Esophagus (tissue), 2 donors: ENCODE measurements around the gene TMEM192. TPM values are rescaled to one million over a fixed set of nuclear protein-coding genes. Genes with fewer than 3 reads are reported as not detected.
"Not testable (repeated sequence)": the region's sequence is repeated elsewhere in the genome, so short reads cannot be mapped to it uniquely, and the experiment has no call there.

Experiments used
- H3K27ac ChIP-seq, 2 donors: one replicate each; pipeline ENCODE4 v1.5.1; 2013; ENCODE audit warnings: low read depth in 2 of 2, mild to moderate bottlenecking in 2 of 2, inconsistent platforms in 1 of 2, low read length in 1 of 2, moderate library complexity in 1 of 2
- H3K27me3 ChIP-seq, 2 donors: one replicate each; pipeline ENCODE4 v1.6.1; 2013; ENCODE audit warnings: low read length in 2 of 2, control low read depth in 1 of 2, mild to moderate bottlenecking in 1 of 2; ENCODE audit not compliant: insufficient read depth in 2 of 2, control insufficient read depth in 1 of 2
- H3K36me3 ChIP-seq, 2 donors: one replicate each; pipeline ENCODE4 v1.6.1; 2013; ENCODE audit warnings: low read length in 1 of 2; ENCODE audit not compliant: control insufficient read depth in 2 of 2, insufficient read depth in 2 of 2
- H3K4me1 ChIP-seq, 2 donors: one replicate each; pipeline ENCODE4 v1.6.1; 2013; ENCODE audit warnings: low read length in 1 of 2; ENCODE audit not compliant: control insufficient read depth in 2 of 2, insufficient read depth in 2 of 2
- H3K4me3 ChIP-seq, 2 donors: one replicate each; pipeline ENCODE4 v1.5.1; 2013; ENCODE audit warnings: low read length in 2 of 2, mild to moderate bottlenecking in 2 of 2, low read depth in 1 of 2, moderate library complexity in 1 of 2
- H3K9me3 ChIP-seq, 2 donors: one replicate each; pipeline ENCODE4 v1.6.1; 2013; ENCODE audit warnings: mild to moderate bottlenecking in 2 of 2, low read depth in 1 of 2, low read length in 1 of 2, moderate library complexity in 1 of 2; ENCODE audit not compliant: control insufficient read depth in 2 of 2, insufficient read depth in 1 of 2
- WGBS, 2 donors: extraction: QIAGEN DNeasy Blood & Tissue Kit; methylation state at CpG; one replicate each; pipeline ENCODE4 v1.1.7; 2013; 5-methylcytosine and 5-hydroxymethylcytosine counted together
- polyA plus RNA-seq, 2 donors: library from polyadenylated mRNA; stranded (reverse); fragments of 200-250 nt; gene quantifications; one replicate each; pipeline ENCODE4 v1.2.3, GENCODE V29; 2013
- donor health status: healthy with polysubstance abuse.
- donor health status: Bipolar disorder and iron deficiency.

TMEM192 gene
- polyA plus RNA-seq, 2 donors: 2.0 to 4.4 TPM

GRCh38 chr4:165101641-165102040 lies 11.0 kb downstream of the TMEM192 start:
- H3K27me3 ChIP-seq: no peaks in the 10 kb centered on the region
- no peak overlapping the region for H3K27ac ChIP-seq
- H3K36me3 ChIP-seq: peaks cover 0 to 5% of the 10 kb centered on the region in 2 donors
- WGBS, 2 donors: 85 to 90% methylated on average over 3 of the region's 3 CpGs
- no peaks in the 10 kb centered on the region for H3K9me3 ChIP-seq
- no peak overlapping the region for H3K4me3 ChIP-seq
- no peaks in the 10 kb centered on the region for H3K4me1 ChIP-seq

- no peaks in the 10 kb centered on the region for H3K4me1 ChIP-seq
- H3K36me3 ChIP-seq: peaks cover 0 to 4% of the 10 kb centered on the region in 2 donors
- no peak overlapping the region for H3K4me3 ChIP-seq
- no peaks in the 10 kb centered on the region for H3K27me3 ChIP-seq
- no peak overlapping the region for H3K27ac ChIP-seq
- no peaks in the 10 kb centered on the region for H3K9me3 ChIP-seq
- 77 to 84% methylated on average over 2 of the region's 2 CpGs for WGBS, 2 donors
Observed at GRCh38 chr4:165096776-165097175, 15.9 kb downstream of the TMEM192 start.

GRCh38 chr4:165095291-165095690 lies 17.4 kb downstream of the TMEM192 start:
- Histone ChIP-seq H3K27ac (no peak overlapping the region), H3K4me1 (no peaks in the 10 kb centered on the region), H3K27me3 (no peaks in the 10 kb centered on the region), H3K9me3 (no peaks in the 10 kb centered on the region), H3K36me3 (no peaks in the 10 kb centered on the region), H3K4me3 (no peak overlapping the region)
- WGBS, 2 donors: 48 to 55% methylated on average over 1 of the region's 1 CpG

- Histone ChIP-seq H3K4me3 (no peak overlapping the region), H3K9me3 (no peaks in the 10 kb centered on the region), H3K27me3 (no peaks in the 10 kb centered on the region), H3K36me3 (no peaks in the 10 kb centered on the region), H3K27ac (no peak overlapping the region), H3K4me1 (no peaks in the 10 kb centered on the region)
- 93 to 96% methylated on average over 3 of the region's 3 CpGs for WGBS, 2 donors
Observed at GRCh38 chr4:165094873-165095272, 17.8 kb downstream of the TMEM192 start.

GRCh38 chr4:165092187-165092586 lies 20.5 kb downstream of the TMEM192 start:
- not testable (repeated sequence) for H3K27ac ChIP-seq, H3K4me1 ChIP-seq, H3K4me3 ChIP-seq, H3K27me3 ChIP-seq, H3K9me3 ChIP-seq, H3K36me3 ChIP-seq
- WGBS, 2 donors: 95 to 97% methylated on average over 8 of the region's 8 CpGs

GRCh38 chr4:165088366-165088765 lies 24.3 kb downstream of the TMEM192 start:
- 86 to 88% methylated on average over 3 of the region's 3 CpGs for WGBS, 2 donors
- no peaks in the 10 kb centered on the region for H3K4me1 ChIP-seq
- H3K27me3 ChIP-seq: no peaks in the 10 kb centered on the region
- H3K4me3 ChIP-seq: no peak overlapping the region
- H3K9me3 ChIP-seq: no peaks in the 10 kb centered on the region
- peaks cover 0 to 5% of the 10 kb centered on the region in 2 donors for H3K36me3 ChIP-seq
- H3K27ac ChIP-seq: no peak overlapping the region

GRCh38 chr4:165085946-165086345 lies 26.7 kb downstream of the TMEM192 start:
- Histone ChIP-seq H3K9me3 (no peaks in the 10 kb centered on the region), H3K36me3 (peaks cover 0 to 5% of the 10 kb centered on the region in 2 donors), H3K4me1 (no peaks in the 10 kb centered on the region), H3K27ac (no peak overlapping the region), H3K4me3 (no peak overlapping the region), H3K27me3 (no peaks in the 10 kb centered on the region)
- WGBS, 2 donors: 76 to 80% methylated on average over 2 of the region's 2 CpGs

- H3K27me3 ChIP-seq, H3K36me3 ChIP-seq, H3K27ac ChIP-seq, H3K9me3 ChIP-seq, H3K4me3 ChIP-seq, H3K4me1 ChIP-seq: not testable (repeated sequence)
- WGBS, 2 donors: 93 to 97% methylated on average over 5 to 7 of the region's 7 CpGs
Observed at GRCh38 chr4:165084787-165085186, 27.9 kb downstream of the TMEM192 start.

- WGBS, 2 donors: 38 to 41% methylated on average over 6 of the region's 6 CpGs
- Histone ChIP-seq H3K4me1 (no peaks in the 10 kb centered on the region), H3K9me3 (no peaks in the 10 kb centered on the region), H3K27me3 (no peaks in the 10 kb centered on the region), H3K27ac (no peak overlapping the region), H3K4me3 (no peak overlapping the region), H3K36me3 (peaks cover 0 to 2% of the 10 kb centered on the region in 2 donors)
Observed at GRCh38 chr4:165079476-165079875, 33.2 kb downstream of the TMEM192 start.

GRCh38 chr4:165077034-165077578 lies 35.6 kb downstream of the TMEM192 start:
- 93 to 95% methylated on average over 5 of the region's 5 CpGs for WGBS, 2 donors
- no peak overlapping the region for H3K27ac ChIP-seq

More at GRCh38 chr4:165077034-165077578, 35.6 kb downstream of the TMEM192 start:
- no peaks in the 10 kb centered on the region for H3K4me1 ChIP-seq
- H3K27me3 ChIP-seq: no peaks in the 10 kb centered on the region
- no peaks in the 10 kb centered on the region for H3K9me3 ChIP-seq
- H3K36me3 ChIP-seq: peaks cover 0 to 2% of the 10 kb centered on the region in 2 donors
- no peak overlapping the region for H3K4me3 ChIP-seq
